OCI-LY1 (cell line): Measurements from ENCODE around the gene ARHGAP25.

Experiments
- EZH2 ChIP-seq: fragments of 200-600 bp; sonication (generic), shearing (Covaris generic); IDR thresholded peaks from 2 replicates; pipeline ENCODE4 v1.8.0; 2017; ENCODE audit warnings: borderline replicate concordance, mixed run types, mild to moderate bottlenecking, antibody characterized with exemption, low read length, moderate library complexity, mixed read lengths
- TF ChIP-seq, protein P1 (sequence below): fragments of 200-600 bp; sonication (generic), shearing (Covaris generic); IDR thresholded peaks from 2 replicates; pipeline ENCODE4 v1.5.1; 2017; ENCODE audit warnings: mild to moderate bottlenecking, antibody characterized with exemption, low read length, moderate library complexity, mixed read lengths

DNA sequence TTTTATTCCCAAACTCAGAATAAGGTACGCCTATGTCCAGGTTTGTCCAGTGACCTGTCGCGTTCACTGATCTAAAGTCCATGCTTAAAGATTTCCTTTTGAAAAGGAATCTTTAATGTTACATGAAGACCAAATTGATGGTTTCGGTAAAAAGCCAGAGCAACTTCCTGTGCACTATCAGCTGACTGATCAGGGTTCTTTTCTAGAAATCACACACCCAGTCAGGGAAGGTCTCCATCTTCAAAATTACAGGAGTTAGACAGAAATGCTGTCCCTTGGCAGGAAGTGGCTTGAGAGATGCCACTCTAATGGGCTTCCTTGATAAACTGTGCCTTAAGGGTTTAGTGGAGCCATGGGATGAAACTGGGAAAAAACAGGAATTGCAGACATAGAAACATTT is 14.7 kb upstream of the ARHGAP25 start:
- TF ChIP-seq, protein P1, sequence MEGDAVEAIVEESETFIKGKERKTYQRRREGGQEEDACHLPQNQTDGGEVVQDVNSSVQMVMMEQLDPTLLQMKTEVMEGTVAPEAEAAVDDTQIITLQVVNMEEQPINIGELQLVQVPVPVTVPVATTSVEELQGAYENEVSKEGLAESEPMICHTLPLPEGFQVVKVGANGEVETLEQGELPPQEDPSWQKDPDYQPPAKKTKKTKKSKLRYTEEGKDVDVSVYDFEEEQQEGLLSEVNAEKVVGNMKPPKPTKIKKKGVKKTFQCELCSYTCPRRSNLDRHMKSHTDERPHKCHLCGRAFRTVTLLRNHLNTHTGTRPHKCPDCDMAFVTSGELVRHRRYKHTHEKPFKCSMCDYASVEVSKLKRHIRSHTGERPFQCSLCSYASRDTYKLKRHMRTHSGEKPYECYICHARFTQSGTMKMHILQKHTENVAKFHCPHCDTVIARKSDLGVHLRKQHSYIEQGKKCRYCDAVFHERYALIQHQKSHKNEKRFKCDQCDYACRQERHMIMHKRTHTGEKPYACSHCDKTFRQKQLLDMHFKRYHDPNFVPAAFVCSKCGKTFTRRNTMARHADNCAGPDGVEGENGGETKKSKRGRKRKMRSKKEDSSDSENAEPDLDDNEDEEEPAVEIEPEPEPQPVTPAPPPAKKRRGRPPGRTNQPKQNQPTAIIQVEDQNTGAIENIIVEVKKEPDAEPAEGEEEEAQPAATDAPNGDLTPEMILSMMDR, result no peak
- TF ChIP-seq EZH2, result no peak
